ENCODE data around the gene GLIS1. TPM values are rescaled to one million over a fixed set of nuclear protein-coding genes. Genes with fewer than 3 reads are reported as not detected.

GLIS1 gene
- polyA plus RNA-seq, 3 donors: 0.22 to 3.7 (median 0.56) TPM

GRCh38 chr1:53583868-53584776, 154.8 kb downstream of the GLIS1 start:
- 76 to 82% (median 80%) methylated on average over 11 of the region's 11 CpGs for WGBS, 3 donors
- no peak overlapping the region for H3K27ac ChIP-seq (ENCODE audit: low read depth, low read length)

GRCh38 chr1:53583021-53583867, 155.7 kb downstream of the GLIS1 start:
- 75 to 87% (median 83%) methylated on average over 13 of the region's 13 CpGs for WGBS, 3 donors
- H3K27ac ChIP-seq (ENCODE audit: low read depth, low read length): no peak overlapping the region

- WGBS, 3 donors: 78 to 87% (median 84%) methylated on average over 8 of the region's 8 CpGs
- no peak overlapping the region for H3K27ac ChIP-seq (ENCODE audit: low read depth, low read length)
Observed at GRCh38 chr1:53582211-53583020, 156.5 kb downstream of the GLIS1 start.

- H3K27ac ChIP-seq (ENCODE audit: low read depth, low read length): no peak overlapping the region
- WGBS, 3 donors: 85 to 90% (median 88%) methylated on average over 4 of the region's 4 CpGs
Observed at GRCh38 chr1:53581476-53581875, 157.5 kb downstream of the GLIS1 start.

- 86 to 92% (median 87%) methylated on average over 9 of the region's 9 CpGs for WGBS, 3 donors
- H3K27ac ChIP-seq (ENCODE audit: low read depth, low read length): no peak overlapping the region
Observed at GRCh38 chr1:53580739-53581475, 158.1 kb downstream of the GLIS1 start.

GRCh38 chr1:53580009-53580400, 159.0 kb downstream of the GLIS1 start:
- 83 to 100% (median 92%) methylated on average over 4 of the region's 4 CpGs for WGBS, 3 donors
- H3K27ac ChIP-seq (ENCODE audit: low read depth, low read length): no peak overlapping the region

GRCh38 chr1:53579221-53580008, 159.5 kb downstream of the GLIS1 start:
- WGBS, 3 donors: 81 to 86% (median 84%) methylated on average over 16 of the region's 16 CpGs
- H3K27ac ChIP-seq (ENCODE audit: low read depth, low read length): no peak overlapping the region

- WGBS, 3 donors: 88 to 89% (median 89%) methylated on average over 3 of the region's 3 CpGs
- H3K27ac ChIP-seq (ENCODE audit: low read depth, low read length): no peak overlapping the region
Observed at GRCh38 chr1:53578358-53578757, 160.6 kb downstream of the GLIS1 start.

- 92 to 95% (median 93%) methylated on average over 4 of the region's 4 CpGs for WGBS, 3 donors
- H3K27ac ChIP-seq (ENCODE audit: low read depth, low read length): no peak overlapping the region
Observed at GRCh38 chr1:53577761-53578100, 161.2 kb downstream of the GLIS1 start.

GRCh38 chr1:53576866-53577760, 161.9 kb downstream of the GLIS1 start:
- 88 to 95% (median 90%) methylated on average over 5 of the region's 5 CpGs for WGBS, 3 donors
- H3K27ac ChIP-seq (ENCODE audit: low read depth, low read length): no peak overlapping the region

- WGBS, 3 donors: 75 to 82% (median 80%) methylated on average over 6 of the region's 6 CpGs
Observed at GRCh38 chr1:53576381-53576801, 162.6 kb downstream of the GLIS1 start.

GRCh38 chr1:53575955-53576320, 163.0 kb downstream of the GLIS1 start:
- WGBS, 3 donors: 82 to 85% (median 82%) methylated on average over 5 of the region's 5 CpGs
- no peak overlapping the region for H3K27ac ChIP-seq (ENCODE audit: low read depth, low read length)

More at GRCh38 chr1:53576381-53576801, 162.6 kb downstream of the GLIS1 start:
- H3K27ac ChIP-seq (ENCODE audit: low read depth, low read length): no peak overlapping the region

- 58 to 78% (median 63%) methylated on average over 14 of the region's 14 CpGs for WGBS, 3 donors
- no peak overlapping the region for H3K27ac ChIP-seq (ENCODE audit: low read depth, low read length)
Observed at GRCh38 chr1:53575141-53575954, 163.6 kb downstream of the GLIS1 start.

- H3K27ac ChIP-seq (ENCODE audit: low read depth, low read length): no peak overlapping the region
Observed at GRCh38 chr1:53574621-53575020, 164.3 kb downstream of the GLIS1 start.

GRCh38 chr1:53573931-53574330, 165.0 kb downstream of the GLIS1 start:
- 87 to 91% (median 89%) methylated on average over 4 of the region's 4 CpGs for WGBS, 3 donors
- H3K27ac ChIP-seq (ENCODE audit: low read depth, low read length): no peak overlapping the region

More at GRCh38 chr1:53574621-53575020, 164.3 kb downstream of the GLIS1 start:
- WGBS, 3 donors: 54 to 67% (median 58%) methylated on average over 4 of the region's 4 CpGs
